GOT3 (cell line): ENCODE data around the gene NFIX.

ENCODE experiments used
- DNase-seq: peaks from one replicate; lab custom pipeline; 2025; ENCODE audit warnings: mixed read lengths; lab: John Stamatoyannopoulos, UW

The NFIX gene

GRCh38 chr19:13104848-13105711 lies 109.8 kb downstream of the NFIX start:
- DNase-seq, result no peak

GRCh38 chr19:13109361-13110098 lies 114.3 kb downstream of the NFIX start:
- no peak for DNase-seq

DNA sequence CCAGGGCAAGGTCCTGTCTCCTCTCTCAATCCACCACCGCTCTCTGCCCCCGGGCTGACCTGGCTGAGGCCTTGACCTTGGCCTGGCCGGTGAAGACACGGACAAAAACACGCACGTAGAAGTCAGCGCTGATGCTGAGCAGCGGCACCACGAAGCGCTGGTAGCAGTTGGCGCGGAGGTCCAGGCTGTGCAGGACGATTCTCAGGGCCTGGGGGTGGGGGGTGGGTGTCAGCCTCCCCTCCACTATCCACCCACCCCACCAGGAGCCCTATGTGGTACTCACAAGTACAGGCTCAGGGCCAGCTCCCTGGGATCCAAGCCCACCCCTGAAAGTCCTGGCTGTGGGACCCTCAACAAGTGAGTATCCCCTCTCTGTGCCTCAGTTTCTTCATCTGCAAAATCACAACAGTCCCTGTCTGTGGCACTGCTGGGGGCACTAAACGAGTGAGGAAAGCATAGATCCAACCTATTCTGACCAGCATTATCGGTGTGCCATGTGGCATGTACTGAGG lies 114.9 kb downstream of the NFIX start:
- DNase-seq, result no peak

GRCh38 chr19:13112555-13112954 lies 117.3 kb downstream of the NFIX start:
- DNase-seq, result no peak

DNA sequence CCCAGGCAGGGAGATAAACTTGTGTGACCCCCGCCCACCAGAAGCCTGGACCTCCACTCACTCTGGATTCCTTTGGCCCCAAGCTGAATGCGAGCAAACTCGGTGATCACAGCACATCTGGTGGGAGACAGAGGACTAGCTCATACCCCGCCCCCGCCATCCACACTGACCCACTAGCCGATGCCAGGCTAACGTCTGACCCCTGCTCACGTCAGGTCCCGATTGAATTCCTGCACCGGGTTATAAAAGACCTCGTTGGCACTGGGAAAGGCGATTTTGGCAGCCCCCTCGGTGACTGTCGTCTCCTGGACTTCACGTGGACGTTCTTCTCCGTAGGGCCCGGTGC lies 120.6 kb downstream of the NFIX start:
- no peak for DNase-seq

GRCh38 chr19:13116282-13117175 lies 121.3 kb downstream of the NFIX start, which contains the start of gene TRMT1:
Gene TRMT1 (minus strand): TSS chr19:13116740. CDS start chr19:13116399, 341 bp downstream.
- peak; percentile 68 for DNase-seq

- no peak for DNase-seq
Measured at GRCh38 chr19:13117176-13117771, 122.0 kb downstream of the NFIX start.

DNA sequence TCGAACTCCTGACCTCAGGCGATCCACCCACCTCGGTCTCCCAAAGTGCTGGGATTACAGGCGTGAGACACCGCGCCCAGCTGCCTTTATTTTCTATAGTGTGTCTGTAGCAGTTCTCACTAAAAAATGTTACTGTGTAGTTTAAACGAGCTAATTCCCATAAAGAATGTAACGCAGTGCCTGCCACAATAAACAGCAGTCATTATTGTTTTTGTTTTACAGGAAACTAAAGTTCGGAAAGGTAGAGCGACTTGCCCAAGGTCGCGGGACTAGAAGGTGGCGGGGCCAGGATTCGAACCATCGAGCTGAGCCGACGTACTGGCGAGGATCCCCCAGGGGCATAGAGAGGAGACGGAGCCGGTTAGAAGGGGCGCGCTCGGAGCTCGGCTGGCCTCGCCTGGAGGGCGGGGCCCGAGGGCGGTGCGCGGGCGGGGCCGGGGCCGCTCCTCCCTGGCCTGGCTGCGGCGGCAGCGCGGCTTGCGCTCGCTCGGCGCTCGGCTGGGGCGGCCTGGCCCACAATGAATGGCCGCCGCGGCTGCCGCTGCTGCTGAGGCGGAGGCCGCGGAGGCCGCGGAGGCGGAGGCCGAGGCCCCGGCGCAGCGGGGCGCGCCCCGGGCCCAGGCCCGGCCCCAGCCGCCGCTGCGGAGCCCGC lies 122.6 kb downstream of the NFIX start, which contains the start of gene NACC1:
NACC1 (plus strand) TSS at position 493 of the 652 bp plus-strand sequence. CDS start 16,944 bp downstream, outside the sequence.
- DNase-seq, result peak; percentile 61

GRCh38 chr19:13118424-13119193 lies 123.3 kb downstream of the NFIX start:
- DNase-seq, result no peak

- no peak for DNase-seq
Measured at GRCh38 chr19:13119627-13120026, 124.4 kb downstream of the NFIX start.

DNA sequence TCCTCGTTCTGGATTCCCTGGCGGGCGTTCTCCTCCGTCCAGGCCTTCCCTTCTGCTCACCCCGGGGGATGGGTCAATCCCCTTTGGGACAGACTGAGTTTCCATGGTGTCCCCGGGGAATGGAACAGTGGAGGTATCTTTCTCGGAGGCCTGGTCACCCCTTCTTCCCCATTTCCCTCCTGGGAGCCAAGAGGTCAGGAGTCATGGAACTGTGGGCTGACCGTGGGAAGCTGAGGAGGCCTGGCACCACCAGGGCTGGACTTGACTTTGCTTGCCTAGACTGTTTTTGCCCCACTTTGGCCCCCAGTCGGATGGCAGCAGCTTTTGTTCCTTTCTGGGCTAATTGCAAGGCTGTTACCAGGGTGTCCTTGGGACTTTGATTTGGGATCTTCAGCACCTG lies 124.8 kb downstream of the NFIX start:
- DNase-seq, result no peak

GRCh38 chr19:13120817-13121216 lies 125.5 kb downstream of the NFIX start:
- DNase-seq, result no peak

DNA sequence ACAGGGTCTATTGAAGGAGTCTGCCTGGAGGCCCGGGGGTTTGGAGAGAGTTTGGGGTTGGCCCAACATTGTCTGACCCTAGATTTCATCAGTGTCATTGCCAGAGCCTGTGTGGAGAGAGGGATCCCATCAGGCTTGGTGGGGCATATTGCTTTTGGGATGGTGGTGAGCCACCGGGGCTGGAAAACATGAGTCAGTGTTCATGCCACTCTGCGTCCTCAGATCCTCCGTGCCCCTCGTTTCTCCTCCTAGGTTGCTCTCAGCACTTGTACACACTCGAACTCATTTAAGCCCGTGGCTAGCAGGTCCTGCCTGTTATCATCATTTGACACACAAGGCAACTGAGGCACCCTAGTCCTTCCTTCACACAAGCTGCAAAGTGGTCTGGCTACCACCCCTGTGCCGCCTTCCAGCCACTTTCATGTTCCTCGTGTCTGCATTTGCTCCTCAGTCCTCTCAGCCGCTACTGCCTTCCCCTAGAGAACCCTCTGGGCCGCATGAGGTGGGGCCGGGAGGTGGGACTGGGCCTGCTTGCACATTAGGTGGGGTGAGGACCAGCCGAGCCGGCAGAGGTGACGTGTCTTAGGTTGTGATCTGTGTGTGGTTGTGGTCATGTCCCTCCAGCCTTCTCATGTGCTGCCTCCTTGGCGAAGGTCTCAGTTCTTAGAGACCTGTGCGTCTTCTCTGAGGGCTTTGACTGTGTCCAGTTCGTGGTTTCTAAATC lies 126.4 kb downstream of the NFIX start:
- no peak for DNase-seq

DNA sequence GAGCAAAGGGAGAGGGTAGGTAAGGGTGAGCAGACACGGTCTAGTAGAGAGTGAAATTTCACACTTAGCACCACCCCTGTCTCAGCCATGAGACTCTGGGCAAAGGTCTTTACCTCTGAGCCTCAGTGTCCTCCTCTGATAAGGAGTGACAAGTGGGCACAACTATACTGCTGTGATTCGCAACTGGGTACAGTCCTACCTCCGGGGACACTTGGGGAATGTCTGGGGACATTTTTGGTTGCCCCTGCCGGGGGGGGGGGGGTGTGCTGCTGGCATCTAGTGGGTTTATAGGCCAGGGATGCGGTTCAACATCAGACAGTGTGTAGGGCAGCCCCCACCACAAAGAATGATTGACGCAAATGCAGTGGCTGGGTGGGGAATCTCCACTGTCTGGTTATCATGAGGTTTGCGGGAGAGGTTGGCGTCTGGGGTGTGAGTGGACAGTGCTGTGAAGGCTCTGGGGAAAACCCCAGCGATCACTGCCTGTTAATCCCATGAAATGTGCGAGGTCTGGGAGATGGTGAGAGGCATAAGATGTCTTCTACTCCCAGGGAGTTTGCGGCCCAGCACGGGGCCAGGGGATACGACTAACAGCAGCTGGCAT lies 127.1 kb downstream of the NFIX start:
- DNase-seq, result no peak

DNA sequence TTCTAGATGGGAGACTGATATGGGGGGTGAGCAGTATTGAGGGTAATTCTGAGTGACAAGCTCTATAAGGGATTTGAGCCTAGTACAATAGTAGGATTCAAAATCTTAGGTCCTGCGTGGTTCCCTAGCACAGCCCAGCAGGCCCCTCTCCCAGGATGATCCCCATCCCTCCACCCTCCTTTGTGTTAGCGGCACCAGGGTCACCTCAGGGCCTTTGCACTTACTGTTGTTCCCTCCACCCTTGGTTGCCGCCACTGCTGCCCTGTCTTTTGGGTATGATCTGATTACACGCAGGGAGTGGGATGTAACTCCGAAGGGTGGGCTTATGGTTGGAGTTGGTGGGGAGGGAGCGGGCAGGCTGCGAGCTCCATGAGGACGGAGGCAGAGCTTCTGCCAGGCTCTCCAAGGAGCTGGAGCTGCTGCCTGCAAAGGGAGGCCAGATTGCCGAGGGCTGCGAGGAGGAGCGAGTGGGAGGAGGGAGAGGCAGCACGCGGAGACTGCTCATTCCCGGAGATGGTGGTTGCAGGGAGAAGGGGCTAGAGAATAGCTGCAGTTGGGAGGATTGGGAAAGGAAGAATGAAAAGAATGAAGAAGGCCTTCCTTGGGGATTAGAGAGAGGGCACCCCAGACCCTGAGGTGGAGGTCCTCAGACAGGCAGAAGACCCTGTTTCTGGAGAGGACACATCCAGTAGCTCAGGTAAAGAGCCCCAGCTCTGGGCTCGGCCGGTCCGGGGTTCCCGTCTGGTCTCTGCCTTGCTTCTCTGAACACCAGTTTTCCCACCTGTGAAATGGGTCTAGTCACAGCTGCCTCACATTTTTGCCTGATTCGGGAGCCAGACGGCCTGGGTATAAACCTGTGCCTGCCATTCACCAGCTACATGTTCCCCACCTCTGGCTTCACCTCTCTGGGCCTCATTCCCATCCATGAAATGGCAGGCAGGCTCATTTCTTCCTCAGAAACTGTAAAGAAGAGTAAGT lies 128.0 kb downstream of the NFIX start:
- no peak for DNase-seq

- no peak for DNase-seq
Measured at GRCh38 chr19:13127051-13127450, 131.8 kb downstream of the NFIX start.

DNA sequence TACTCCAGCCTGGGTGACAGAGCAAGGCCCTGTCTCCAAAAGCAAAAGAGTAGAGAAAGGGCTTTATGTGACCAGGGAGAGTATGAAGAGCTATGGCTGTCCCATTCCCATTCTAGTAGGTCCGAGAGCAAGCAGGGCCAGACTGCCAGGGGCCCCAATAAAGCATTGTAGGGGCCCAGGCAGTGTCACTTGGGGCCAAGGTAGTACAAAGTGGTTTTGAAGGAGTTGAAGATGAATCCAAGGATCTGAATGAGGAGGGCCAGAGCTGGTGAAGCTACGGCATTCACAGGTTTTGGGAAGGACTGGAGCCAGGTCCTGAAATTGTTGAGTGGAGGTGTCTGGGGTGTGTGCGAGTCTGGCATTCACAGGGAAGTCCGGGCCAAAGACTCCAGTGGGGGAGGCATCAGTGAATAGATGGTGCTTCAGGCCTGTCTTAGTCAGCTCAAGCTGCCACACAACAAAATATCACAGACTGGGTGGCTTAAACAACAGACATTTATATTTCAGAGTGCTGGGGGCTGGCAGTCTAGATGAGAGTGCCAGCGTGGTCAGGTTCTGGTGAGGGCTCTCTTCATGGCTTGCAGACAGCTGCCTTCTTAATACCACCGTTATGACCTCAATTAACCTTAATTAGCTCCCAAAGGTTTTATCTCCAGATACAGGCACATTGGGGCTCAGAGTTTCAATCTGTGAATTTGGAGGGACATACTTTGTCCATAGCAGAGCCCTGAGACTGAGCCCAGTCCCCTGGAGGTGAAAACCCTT lies 132.7 kb downstream of the NFIX start:
- no peak for DNase-seq
